ENCODE results near the gene UVRAG. TPM values are rescaled to one million over a fixed set of nuclear protein-coding genes. Genes with fewer than 3 reads are reported as not detected.

The UVRAG gene
- total RNA-seq, 1 experiment from 2014 or later, result 29.5 TPM

- Histone ChIP-seq H3K27me3 (ENCODE audit: control insufficient read depth, insufficient read depth, low read length) (no peaks in the 10 kb centered on the region), H3K4me3 (ENCODE audit: low read depth in 2 of 2, low read length in 2 of 2) (no peak overlapping the region), H3K27ac (ENCODE audit: low read length) (no peak overlapping the region), H3K4me1 (ENCODE audit: control insufficient read depth, insufficient read depth, low read length) (peaks cover 13% of the 10 kb centered on the region), H3K9me3 (ENCODE audit: control insufficient read depth, insufficient read depth, low read depth, low read length) (no peaks in the 10 kb centered on the region), H3K36me3 (ENCODE audit: control insufficient read depth, insufficient read depth, low read length) (no peaks in the 10 kb centered on the region; the same call in 1 of the 2 replicates)
- ChIA-PET POLR2A (interaction anchor here (0.7 kb wide), 1 partner anchor 9 kb away, joined by 4 read pairs; no protein-coding TSS in a partner anchor), CTCF (no interaction called here)
- in situ Hi-C loops (cut with HindIII; ENCODE audit: low pct_unique_long_range_greater_than_20kb, low sequenced_read_pairs) (no loop called here), intact Hi-C loops (cut with micrococcal nuclease; ENCODE audit: unreplicated experiment) (no loop called here)
- DNase-seq (ENCODE audit: low read depth, low spot score) (no peak), ATAC-seq (no peak)
- BruUV-seq (replicated peaks), result no TSS peak
- no peak for TF ChIP-seq POLR2AphosphoS5 (IDR thresholded peaks at IDR 0.05; ENCODE audit: low read depth, low read length)
These were observed 5.6 kb downstream of the UVRAG start for GRCh38 chr11:75820645-75821044.

DNA sequence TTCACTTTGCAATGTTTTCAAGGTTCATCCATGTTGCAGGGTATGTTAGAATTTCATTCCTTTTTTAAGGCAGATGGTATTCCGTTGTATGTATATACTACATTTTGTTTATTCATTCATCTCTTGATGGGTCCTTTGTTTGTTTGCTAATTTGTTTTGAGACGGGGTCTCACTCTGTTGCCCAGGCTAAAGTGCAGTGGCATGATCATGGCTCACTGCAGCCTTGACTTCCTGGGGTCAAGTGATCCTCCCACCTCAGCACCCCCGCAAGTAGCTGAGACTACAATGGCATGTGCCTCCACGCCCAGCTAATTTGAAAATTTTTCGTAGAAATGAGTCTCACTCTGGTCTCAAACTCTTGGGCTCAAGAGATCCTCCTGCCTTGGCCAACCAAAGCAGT lies 6.2 kb downstream of the UVRAG start:
- ATAC-seq, result no peak
- Histone ChIP-seq H3K4me1 (ENCODE audit: control insufficient read depth, insufficient read depth, low read length) (peaks cover 12% of the 10 kb centered on the region), H3K27me3 (ENCODE audit: control insufficient read depth, insufficient read depth, low read length) (no peaks in the 10 kb centered on the region), H3K9me3 (ENCODE audit: control insufficient read depth, insufficient read depth, low read depth, low read length) (no peaks in the 10 kb centered on the region), H3K27ac (ENCODE audit: low read length) (no peak overlapping the region), H3K36me3 (ENCODE audit: control insufficient read depth, insufficient read depth, low read length) (no peaks in the 10 kb centered on the region), H3K4me3 (ENCODE audit: low read depth in 2 of 2, low read length in 2 of 2) (no peak overlapping the region)
- no TSS peak for BruUV-seq (replicated peaks)
- in situ Hi-C loops (cut with HindIII; ENCODE audit: low pct_unique_long_range_greater_than_20kb, low sequenced_read_pairs), result no loop called here
- no peak for DNase-seq (ENCODE audit: low read depth, low spot score)
- TF ChIP-seq POLR2AphosphoS5 (IDR thresholded peaks at IDR 0.05; ENCODE audit: low read depth, low read length) (no peak), TCF7L2 (IDR thresholded peaks at IDR 0.05; ENCODE audit: low read depth, low read length) (no peak), SIN3A (IDR thresholded peaks at IDR 0.05; ENCODE audit: borderline replicate concordance, insufficient read depth, low read depth, low read length) (no peak)
- TF ChIP-seq, protein P1, sequence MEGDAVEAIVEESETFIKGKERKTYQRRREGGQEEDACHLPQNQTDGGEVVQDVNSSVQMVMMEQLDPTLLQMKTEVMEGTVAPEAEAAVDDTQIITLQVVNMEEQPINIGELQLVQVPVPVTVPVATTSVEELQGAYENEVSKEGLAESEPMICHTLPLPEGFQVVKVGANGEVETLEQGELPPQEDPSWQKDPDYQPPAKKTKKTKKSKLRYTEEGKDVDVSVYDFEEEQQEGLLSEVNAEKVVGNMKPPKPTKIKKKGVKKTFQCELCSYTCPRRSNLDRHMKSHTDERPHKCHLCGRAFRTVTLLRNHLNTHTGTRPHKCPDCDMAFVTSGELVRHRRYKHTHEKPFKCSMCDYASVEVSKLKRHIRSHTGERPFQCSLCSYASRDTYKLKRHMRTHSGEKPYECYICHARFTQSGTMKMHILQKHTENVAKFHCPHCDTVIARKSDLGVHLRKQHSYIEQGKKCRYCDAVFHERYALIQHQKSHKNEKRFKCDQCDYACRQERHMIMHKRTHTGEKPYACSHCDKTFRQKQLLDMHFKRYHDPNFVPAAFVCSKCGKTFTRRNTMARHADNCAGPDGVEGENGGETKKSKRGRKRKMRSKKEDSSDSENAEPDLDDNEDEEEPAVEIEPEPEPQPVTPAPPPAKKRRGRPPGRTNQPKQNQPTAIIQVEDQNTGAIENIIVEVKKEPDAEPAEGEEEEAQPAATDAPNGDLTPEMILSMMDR (IDR thresholded peaks at IDR 0.05), result no peak
- TF ChIP-seq, protein P2, sequence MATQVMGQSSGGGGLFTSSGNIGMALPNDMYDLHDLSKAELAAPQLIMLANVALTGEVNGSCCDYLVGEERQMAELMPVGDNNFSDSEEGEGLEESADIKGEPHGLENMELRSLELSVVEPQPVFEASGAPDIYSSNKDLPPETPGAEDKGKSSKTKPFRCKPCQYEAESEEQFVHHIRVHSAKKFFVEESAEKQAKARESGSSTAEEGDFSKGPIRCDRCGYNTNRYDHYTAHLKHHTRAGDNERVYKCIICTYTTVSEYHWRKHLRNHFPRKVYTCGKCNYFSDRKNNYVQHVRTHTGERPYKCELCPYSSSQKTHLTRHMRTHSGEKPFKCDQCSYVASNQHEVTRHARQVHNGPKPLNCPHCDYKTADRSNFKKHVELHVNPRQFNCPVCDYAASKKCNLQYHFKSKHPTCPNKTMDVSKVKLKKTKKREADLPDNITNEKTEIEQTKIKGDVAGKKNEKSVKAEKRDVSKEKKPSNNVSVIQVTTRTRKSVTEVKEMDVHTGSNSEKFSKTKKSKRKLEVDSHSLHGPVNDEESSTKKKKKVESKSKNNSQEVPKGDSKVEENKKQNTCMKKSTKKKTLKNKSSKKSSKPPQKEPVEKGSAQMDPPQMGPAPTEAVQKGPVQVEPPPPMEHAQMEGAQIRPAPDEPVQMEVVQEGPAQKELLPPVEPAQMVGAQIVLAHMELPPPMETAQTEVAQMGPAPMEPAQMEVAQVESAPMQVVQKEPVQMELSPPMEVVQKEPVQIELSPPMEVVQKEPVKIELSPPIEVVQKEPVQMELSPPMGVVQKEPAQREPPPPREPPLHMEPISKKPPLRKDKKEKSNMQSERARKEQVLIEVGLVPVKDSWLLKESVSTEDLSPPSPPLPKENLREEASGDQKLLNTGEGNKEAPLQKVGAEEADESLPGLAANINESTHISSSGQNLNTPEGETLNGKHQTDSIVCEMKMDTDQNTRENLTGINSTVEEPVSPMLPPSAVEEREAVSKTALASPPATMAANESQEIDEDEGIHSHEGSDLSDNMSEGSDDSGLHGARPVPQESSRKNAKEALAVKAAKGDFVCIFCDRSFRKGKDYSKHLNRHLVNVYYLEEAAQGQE (IDR thresholded peaks at IDR 0.05; ENCODE audit: insufficient read depth in 1 of 2, low read depth in 2 of 2, low read length in 1 of 2), result no peak
- CTCF ChIA-PET, result no interaction called here
- POLR2A ChIA-PET, result no interaction called here
- intact Hi-C loops (cut with micrococcal nuclease; ENCODE audit: unreplicated experiment), result no loop called here

DNA sequence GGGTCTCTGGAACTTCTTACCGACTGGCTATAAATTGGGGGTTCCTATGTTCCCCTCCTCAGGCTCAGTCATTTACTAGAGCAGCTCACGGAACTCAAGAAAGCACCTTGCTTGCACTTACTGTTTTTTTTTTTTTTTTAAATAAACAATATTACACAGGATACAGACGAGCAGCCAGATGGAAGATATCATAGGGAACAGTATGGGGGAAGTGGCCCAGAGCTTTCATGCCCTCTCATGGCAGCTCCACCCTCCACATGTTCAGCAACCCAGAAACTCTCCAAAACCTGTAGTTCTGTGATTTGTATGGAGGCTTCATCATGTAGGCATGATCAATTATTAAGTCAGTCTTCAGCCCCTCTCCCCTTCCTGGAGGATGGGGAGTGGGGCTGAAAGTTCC lies 7.5 kb downstream of the UVRAG start:
- POLR2A ChIA-PET, result interaction anchor here (0.7 kb wide), 1 partner anchor 248 kb away, joined by 19 read pairs; no protein-coding TSS in a partner anchor
- H3K27me3 ChIP-seq (ENCODE audit: control insufficient read depth, insufficient read depth, low read length), result no peaks in the 10 kb centered on the region
- in situ Hi-C loops (cut with HindIII; ENCODE audit: low pct_unique_long_range_greater_than_20kb, low sequenced_read_pairs) (no loop called here), intact Hi-C loops (cut with micrococcal nuclease; ENCODE audit: unreplicated experiment) (no loop called here)
- H3K27ac ChIP-seq (ENCODE audit: low read length), result no peak overlapping the region
- 0 out of 2 replicates have a peak, but pooled peaks cover 3% of the 10 kb centered on the region for H3K4me1 ChIP-seq (ENCODE audit: control insufficient read depth, insufficient read depth, low read length)
- TF ChIP-seq, protein P1 (IDR thresholded peaks at IDR 0.05), result no peak
- TF ChIP-seq SIN3A (IDR thresholded peaks at IDR 0.05; ENCODE audit: borderline replicate concordance, insufficient read depth, low read depth, low read length) (no peak), POLR2AphosphoS5 (IDR thresholded peaks at IDR 0.05; ENCODE audit: low read depth, low read length) (no peak), TCF7L2 (IDR thresholded peaks at IDR 0.05; ENCODE audit: low read depth, low read length) (no peak)
- TF ChIP-seq, protein P2 (IDR thresholded peaks at IDR 0.05; ENCODE audit: insufficient read depth in 1 of 2, low read depth in 2 of 2, low read length in 1 of 2), result no peak
- CTCF ChIA-PET, result no interaction called here
- no peak for DNase-seq (ENCODE audit: low read depth, low spot score)
- H3K9me3 ChIP-seq (ENCODE audit: control insufficient read depth, insufficient read depth, low read depth, low read length), result no peaks in the 10 kb centered on the region
- H3K4me3 ChIP-seq (ENCODE audit: low read depth in 2 of 2, low read length in 2 of 2), result no peak overlapping the region
- H3K36me3 ChIP-seq (ENCODE audit: control insufficient read depth, insufficient read depth, low read length), result no peaks in the 10 kb centered on the region
- no TSS peak for BruUV-seq (replicated peaks)
- ATAC-seq, result peak; percentile 43; the same call in 1 of the 2 replicates

Measured in Panc1 (cell line).